Tibial nerve (tissue), 4 donors: Measurements from ENCODE around the gene RUNX1. TPM values are rescaled to one million over a fixed set of nuclear protein-coding genes. Genes with fewer than 3 reads are reported as not detected.

ENCODE experiments used
- DNase-seq, 2 donors: peaks; one replicate each; pipeline ENCODE4 v3.0.0-alpha.2; 2019; ENCODE audit warnings: low spot score in 2 of 2
- H3K27ac ChIP-seq, 4 donors: fragments of 200-600 bp; sonication (generic) in 3 of 4; one replicate each; pipeline ENCODE4 v1.5.1; 2017 to 2019; ENCODE audit warnings: mild to moderate bottlenecking in 1 of 4
- H3K27me3 ChIP-seq, 2 donors: fragments of 200-600 bp; sonication (generic) in 1 of 2; one replicate each; pipeline versions ENCODE4 v1.5.1 to v1.6.0; 2017 to 2019
- H3K36me3 ChIP-seq, 3 donors: fragments of 200-600 bp; sonication (generic); one replicate each; pipeline ENCODE4 v1.5.1; 2018 to 2019
- H3K4me1 ChIP-seq, 4 donors: fragments of 200-600 bp; sonication (generic) in 3 of 4; one replicate each; pipeline ENCODE4 v1.5.1; 2017 to 2019
- H3K4me3 ChIP-seq, 4 donors: fragments of 200-600 bp; sonication (generic) in 3 of 4; one replicate each; pipeline ENCODE4 v1.5.1; 2017 to 2019; ENCODE audit warnings: mild to moderate bottlenecking in 1 of 4, moderate library complexity in 1 of 4
- H3K9me3 ChIP-seq, 4 donors: fragments of 200-600 bp; sonication (generic) in 3 of 4; one replicate each; pipeline ENCODE4 v1.5.1; 2017 to 2019
- CTCF ChIP-seq, 5 experiments: fragments of 200-600 bp in 3 of 5; fragments of 450-650 bp in 2 of 5; sonication (generic) in 3 of 5; IDR thresholded peaks; one replicate each; pipeline ENCODE4 v1.5.1; 2016 to 2019; ENCODE audit warnings: antibody characterized with exemption in 5 of 5, mild to moderate bottlenecking in 3 of 5, moderate library complexity in 2 of 5
- EP300 ChIP-seq, 2 donors: sonication (generic); formaldehyde crosslinking; IDR thresholded peaks; one replicate each; pipeline ENCODE4 v1.6.1; 2017; ENCODE audit warnings: antibody characterized with exemption in 2 of 2, mild to moderate bottlenecking in 1 of 2
- POLR2A ChIP-seq, 2 donors: fragments of 450-650 bp; IDR thresholded peaks; one replicate each; pipeline ENCODE4 v1.6.1; 2017; ENCODE audit warnings: antibody characterized with exemption in 2 of 2, mild to moderate bottlenecking in 2 of 2, moderate library complexity in 2 of 2
- WGBS, 2 donors: methylation state at CpG; one replicate each; pipeline ENCODE4 v1.1.5; 2018; 5-methylcytosine and 5-hydroxymethylcytosine counted together
- total RNA-seq, 4 donors: library from RNA; depleted of rRNA; stranded (reverse); fragments of >200 nt; gene quantifications; one replicate each; pipeline ENCODE4 v1.1.0, GENCODE V29; 2016

Gene RUNX1
- total RNA-seq, 4 donors from 2014 or later: 23.6 to 36.9 (median 26.3) TPM

DNA sequence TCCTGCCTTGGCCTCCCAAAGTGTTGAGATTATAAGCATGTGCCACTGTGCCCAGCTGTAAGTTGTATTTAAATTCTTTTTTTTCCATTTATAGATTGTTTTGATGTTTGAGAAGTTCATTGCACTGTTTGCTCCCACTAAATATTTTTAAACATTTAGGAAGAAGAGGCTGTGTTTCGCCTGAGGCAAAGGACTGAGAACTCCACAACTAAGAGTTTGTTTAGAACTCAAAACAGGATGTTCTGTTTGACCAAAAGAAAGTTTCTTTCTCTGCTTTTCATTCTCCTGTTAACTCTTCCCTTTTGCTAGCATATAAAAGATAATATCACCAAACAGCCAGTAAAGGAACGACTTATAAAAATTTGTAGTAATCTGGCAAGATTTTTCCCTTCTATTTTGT lies 87.0 kb downstream of the RUNX1 start:
- 61 to 65% methylated on average over 2 of the region's 2 CpGs for WGBS, 2 donors
- Histone ChIP-seq H3K27ac (no peak overlapping the region), H3K27me3 (no peaks in the 10 kb centered on the region), H3K4me3 (no peak overlapping the region), H3K4me1 (no peaks in the 10 kb centered on the region), H3K36me3 (no peaks in the 10 kb centered on the region), H3K9me3 (no peaks in the 10 kb centered on the region)
- no peak for TF ChIP-seq POLR2A (IDR thresholded peaks at IDR 0.05)
- no peak for TF ChIP-seq CTCF (IDR thresholded peaks at IDR 0.05)
- DNase-seq: no peak

GRCh38 chr21:34960687-34961086 lies 88.4 kb downstream of the RUNX1 start:
- DNase-seq: no peak
- Histone ChIP-seq H3K9me3 (no peaks in the 10 kb centered on the region), H3K4me1 (no peaks in the 10 kb centered on the region), H3K36me3 (no peaks in the 10 kb centered on the region), H3K27me3 (no peaks in the 10 kb centered on the region), H3K4me3 (no peak overlapping the region), H3K27ac (no peak overlapping the region)
- 65 to 66% methylated on average over 2 of the region's 2 CpGs for WGBS, 2 donors
- TF ChIP-seq POLR2A (IDR thresholded peaks at IDR 0.05) (no peak), EP300 (IDR thresholded peaks at IDR 0.05) (no peak), CTCF (IDR thresholded peaks at IDR 0.05) (no peak)

DNA sequence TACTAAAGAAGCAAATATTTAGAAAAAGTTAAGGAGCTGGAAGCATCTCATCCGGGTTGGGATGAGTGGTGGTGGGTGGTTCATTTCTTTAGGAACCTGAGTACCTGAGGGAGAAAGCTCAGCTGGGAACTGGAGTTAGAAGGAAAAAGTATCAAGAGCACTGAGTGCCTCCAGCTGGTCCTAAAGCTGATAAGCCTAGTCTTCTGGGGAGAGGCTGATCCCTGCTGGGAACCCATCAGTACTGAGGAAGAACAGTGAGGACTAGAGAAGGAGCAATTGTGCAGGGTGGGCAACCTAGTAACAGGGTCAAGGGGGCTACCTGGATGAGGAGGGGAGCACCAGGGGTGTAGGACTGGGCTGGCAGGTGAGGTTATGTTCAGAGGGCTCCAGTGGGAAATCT lies 89.5 kb downstream of the RUNX1 start:
- no peaks in the 10 kb centered on the region for H3K9me3 ChIP-seq
- WGBS, 2 donors: 90 to 91% methylated on average over 1 of the region's 1 CpG

GRCh38 chr21:34958040-34958439 lies 91.1 kb downstream of the RUNX1 start:
- Histone ChIP-seq H3K36me3 (no peaks in the 10 kb centered on the region), H3K4me1 (no peaks in the 10 kb centered on the region), H3K27ac (no peak overlapping the region), H3K4me3 (no peak overlapping the region), H3K9me3 (no peaks in the 10 kb centered on the region), H3K27me3 (no peaks in the 10 kb centered on the region)
- WGBS, 2 donors: 74 to 87% methylated on average over 4 of the region's 4 CpGs
- no peak for DNase-seq
- TF ChIP-seq EP300 (IDR thresholded peaks at IDR 0.05): no peak
- no peak for TF ChIP-seq POLR2A (IDR thresholded peaks at IDR 0.05)

More for the DNA sequence above, 89.5 kb downstream of the RUNX1 start:
- Histone ChIP-seq H3K27ac (no peak overlapping the region), H3K27me3 (no peaks in the 10 kb centered on the region), H3K4me1 (no peaks in the 10 kb centered on the region), H3K4me3 (no peak overlapping the region), H3K36me3 (no peaks in the 10 kb centered on the region)
- no peak for DNase-seq
- TF ChIP-seq POLR2A (IDR thresholded peaks at IDR 0.05): no peak
- no peak for TF ChIP-seq CTCF (IDR thresholded peaks at IDR 0.05)
- no peak for TF ChIP-seq EP300 (IDR thresholded peaks at IDR 0.05)

DNA sequence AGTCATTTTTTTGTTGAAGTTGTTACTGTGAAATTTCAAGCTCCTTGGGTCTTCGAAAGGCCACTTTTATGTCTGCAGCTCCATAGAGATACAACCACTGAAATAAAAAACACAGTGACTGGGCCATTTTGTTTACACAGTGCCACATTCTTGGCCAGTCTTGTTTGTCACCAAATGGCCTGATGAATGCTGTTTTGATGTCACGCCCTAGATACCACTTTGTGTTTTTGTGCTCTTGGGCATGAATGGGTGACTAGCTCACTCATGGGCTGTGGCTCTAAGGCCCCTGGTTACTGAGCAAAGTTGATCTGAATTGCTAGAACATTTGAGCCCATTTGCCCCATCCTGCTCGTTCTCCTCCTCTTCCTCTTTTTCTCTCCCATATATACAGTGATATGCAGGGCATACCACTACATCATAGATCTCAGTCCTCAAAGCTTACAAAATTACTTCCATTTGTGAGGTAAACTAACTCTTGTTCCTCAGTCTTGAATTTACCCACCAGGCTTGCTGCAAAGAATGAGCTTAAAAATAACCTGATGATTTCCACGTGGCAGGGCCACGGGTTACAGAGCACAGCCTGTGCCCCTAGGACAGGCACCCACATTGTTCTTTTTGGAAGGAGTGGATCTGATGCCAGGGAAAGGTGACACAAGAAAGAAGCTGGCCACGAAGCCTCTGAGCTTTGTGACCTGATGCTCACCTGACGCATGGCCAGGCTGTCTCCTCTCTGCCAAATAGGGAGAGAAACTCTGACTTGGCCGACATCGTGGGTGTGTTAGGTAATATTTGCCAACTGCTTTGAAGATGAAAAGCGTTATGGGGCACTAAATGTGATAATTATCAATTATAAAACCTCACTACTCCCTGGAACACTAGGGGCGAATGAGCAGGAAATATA lies 92.4 kb downstream of the RUNX1 start:
- DNase-seq: no peak
- no peak for TF ChIP-seq POLR2A (IDR thresholded peaks at IDR 0.05)
- no peak for TF ChIP-seq CTCF (IDR thresholded peaks at IDR 0.05)
- TF ChIP-seq EP300 (IDR thresholded peaks at IDR 0.05): no peak
- no peaks in the 10 kb centered on the region for H3K36me3 ChIP-seq
- H3K9me3 ChIP-seq: no peaks in the 10 kb centered on the region
- no peaks in the 10 kb centered on the region for H3K27me3 ChIP-seq
- H3K27ac ChIP-seq: no peak overlapping the region
- no peak overlapping the region for H3K4me3 ChIP-seq
- WGBS, 2 donors: 73 to 79% methylated on average over 11 of the region's 11 CpGs
- H3K4me1 ChIP-seq: no peaks in the 10 kb centered on the region
